HCT116 (cell line): Measurements from ENCODE around the gene SPOPL. TPM values are rescaled to one million over a fixed set of nuclear protein-coding genes. Genes with fewer than 3 reads are reported as not detected.

ENCODE experiments used
- ATAC-seq: fragments of 200-7000 bp; cut with Tn5 transposase; 2 replicates; pipeline ENCODE4 v1.9.1; 2020; ENCODE audit warnings: mild to moderate bottlenecking, moderate library complexity
- Bru-seq: library from RNA; stranded (reverse); fragments of 400-500 nt; gene quantifications from one replicate; lab custom pipeline; 2021; lab: Mats Ljungman, UMichigan
- BruChase-seq, 2 experiments: library from RNA; stranded (reverse); fragments of 400-500 nt; gene quantifications; one replicate each; lab custom pipeline; 2021; lab: Mats Ljungman, UMichigan
- BruUV-seq: library from RNA; stranded (reverse); fragments of 400-500 nt; replicated peaks from 2 replicates; lab custom pipeline; 2021; lab: Mats Ljungman, UMichigan
- CTCF ChIA-PET: fragments of 300-600 bp; sonication (Branson Sonifier 250); formaldehyde crosslinking; loops from one replicate; lab custom pipeline; 2021; ENCODE audit warnings: antibody characterized with exemption; lab: Charles Lee
- POLR2A ChIA-PET: fragments of 300-600, 350-600 bp; sonication (Branson Sonifier 250); formaldehyde crosslinking; loops from one replicate; lab custom pipeline; 2021; ENCODE audit warnings: antibody characterized with exemption; lab: Charles Lee
- RAD21 ChIA-PET, 2 experiments: fragments of 300-600 bp; sonication (Branson Sonifier 250); formaldehyde crosslinking; loops; one replicate each; lab custom pipeline; 2023; ENCODE audit warnings: low total read pairs in 2 of 2; ENCODE audit not compliant: uncharacterized antibody in 2 of 2, unreplicated experiment in 2 of 2, low non-redundant PET in 1 of 2; lab: Charles Lee
- DNase-seq: peaks from one replicate; pipeline ENCODE4 v3.0.0-alpha.2; 2010; ENCODE audit warnings: low read depth, low spot score
- H2AFZ ChIP-seq: fragments of 200-600 bp; shearing (Covaris generic), sonication (generic); 2 replicates; pipeline ENCODE4 v1.6.1; 2017; ENCODE audit warnings: low read depth, mixed run types, mixed read lengths, antibody characterized with exemption, low read length; ENCODE audit not compliant: poor library complexity, severe bottlenecking
- H3K27ac ChIP-seq: 2 replicates; pipeline ENCODE4 v1.5.1; 2012; ENCODE audit warnings: low read depth, low read length
- H3K27me3 ChIP-seq: fragments of 200-600 bp; sonication (generic); 2 replicates; pipeline ENCODE4 v1.6.1; 2016; ENCODE audit warnings: mixed run types, low read length, mixed read lengths; ENCODE audit not compliant: insufficient read depth
- H3K36me3 ChIP-seq, 2 experiments: fragments of 200-500 bp in 1 of 2; fragments of 200-600 bp in 1 of 2; sonication (Bioruptor generic) in 1 of 2; sonication (generic) in 1 of 2; 2 replicates each; pipeline versions ENCODE4 v1.5.1 to v1.6.1; 2014 to 2016; ENCODE audit warnings: low read length in 2 of 2, inconsistent platforms in 1 of 2, mixed read lengths in 1 of 2, mixed run types in 1 of 2; ENCODE audit not compliant: insufficient read depth in 2 of 2, control insufficient read depth in 1 of 2
- H3K4me1 ChIP-seq, 2 experiments: fragments of 200-600 bp in 1 of 2; sonication (generic) in 1 of 2; 2 replicates each; pipeline versions ENCODE4 v1.5.1 to v1.6.1; 2012 to 2017; ENCODE audit warnings: low read length in 2 of 2, inconsistent platforms in 1 of 2, mild to moderate bottlenecking in 1 of 2, mixed read lengths in 1 of 2, mixed run types in 1 of 2, moderate library complexity in 1 of 2; ENCODE audit not compliant: insufficient read depth in 2 of 2, control insufficient read depth in 1 of 2
- H3K4me2 ChIP-seq: fragments of 200-600 bp; sonication (generic); 2 replicates; pipeline ENCODE4 v1.6.1; 2017; ENCODE audit warnings: mixed run types, low read length, mixed read lengths
- H3K4me3 ChIP-seq, 2 experiments: fragments of 200-600 bp in 1 of 2; sonication (generic) in 1 of 2; replicated peaks in 1 of 2; 2 replicates each; pipeline ENCODE4 v1.5.1; 2011 to 2016; ENCODE audit warnings: low read length in 2 of 2, control low read depth in 1 of 2, low read depth in 1 of 2, mild to moderate bottlenecking in 1 of 2, mixed read lengths in 1 of 2, mixed run types in 1 of 2
- H3K79me2 ChIP-seq: fragments of 200-600 bp; sonication (generic); 2 replicates; pipeline ENCODE4 v1.6.1; 2017; ENCODE audit warnings: mild to moderate bottlenecking, mixed run types, low read length, moderate library complexity, mixed read lengths; ENCODE audit not compliant: insufficient read depth
- H3K9ac ChIP-seq: fragments of 200-600 bp; sonication (generic); 2 replicates; pipeline ENCODE4 v1.6.1; 2016; ENCODE audit warnings: low read length, mixed read lengths
- H3K9me2 ChIP-seq: fragments of 200-600 bp; sonication (generic), shearing (Covaris generic); 2 replicates; pipeline ENCODE4 v1.6.1; 2017; ENCODE audit warnings: mixed run types, mild to moderate bottlenecking, moderate library complexity; ENCODE audit not compliant: insufficient read depth
- H3K9me3 ChIP-seq, 2 experiments: fragments of 200-500 bp in 1 of 2; fragments of 200-600 bp in 1 of 2; sonication (Bioruptor generic) in 1 of 2; sonication (generic) in 1 of 2; 2 replicates each; pipeline ENCODE4 v1.6.1; 2014 to 2017; ENCODE audit warnings: low read length in 2 of 2, mixed read lengths in 2 of 2, inconsistent platforms in 1 of 2, low read depth in 1 of 2, mild to moderate bottlenecking in 1 of 2, mixed run types in 1 of 2, moderate library complexity in 1 of 2; ENCODE audit not compliant: control insufficient read depth in 1 of 2, insufficient read depth in 1 of 2
- H4K20me1 ChIP-seq: fragments of 200-600 bp; sonication (generic), shearing (Covaris generic); 2 replicates; pipeline ENCODE4 v1.6.1; 2017; ENCODE audit warnings: mixed run types, mild to moderate bottlenecking, moderate library complexity; ENCODE audit not compliant: insufficient read depth
- CBX3 ChIP-seq: IDR thresholded peaks from 2 replicates; pipeline ENCODE4 v1.6.1; 2012; ENCODE audit warnings: low read depth
- CEBPB ChIP-seq: IDR thresholded peaks from 2 replicates; pipeline ENCODE4 v1.6.1; 2012; ENCODE audit warnings: low read depth
- EGR1 ChIP-seq: IDR thresholded peaks from 2 replicates; pipeline ENCODE4 v1.6.1; 2012; ENCODE audit warnings: low read depth
- EZH2 ChIP-seq: fragments of 200-600 bp; sonication (generic); IDR thresholded peaks from 2 replicates; pipeline ENCODE4 v1.6.1; 2017; ENCODE audit warnings: antibody characterized with exemption, mixed run types
- EZH2phosphoT487 ChIP-seq: fragments of 200-600 bp; IDR thresholded peaks from 2 replicates; pipeline ENCODE4 v1.6.1; 2018; ENCODE audit warnings: antibody characterized with exemption, borderline replicate concordance
- FOSL1 ChIP-seq: IDR thresholded peaks from 2 replicates; pipeline ENCODE4 v1.6.1; 2012; ENCODE audit warnings: low read depth
- JUND ChIP-seq: IDR thresholded peaks from 2 replicates; pipeline ENCODE4 v1.6.1; 2012
- POLR2A ChIP-seq: IDR thresholded peaks from 2 replicates; pipeline ENCODE4 v1.7.0; 2011; ENCODE audit warnings: borderline replicate concordance; ENCODE audit not compliant: insufficient read depth, insufficient read length; ENCODE audit errors: extremely low read depth
- POLR2AphosphoS5 ChIP-seq: IDR thresholded peaks from 2 replicates; pipeline ENCODE4 v1.6.1; 2011; ENCODE audit warnings: mild to moderate bottlenecking, low read depth, low read length, moderate library complexity
- RAD21 ChIP-seq: IDR thresholded peaks from 2 replicates; pipeline ENCODE4 v1.6.1; 2012; ENCODE audit warnings: low read depth, mild to moderate bottlenecking
- SIN3A ChIP-seq: IDR thresholded peaks from 2 replicates; pipeline ENCODE4 v1.6.1; 2012; ENCODE audit warnings: low read depth
- SP1 ChIP-seq: IDR thresholded peaks from 2 replicates; pipeline ENCODE4 v1.6.1; 2012; ENCODE audit warnings: low read depth
- SRF ChIP-seq: IDR thresholded peaks from 2 replicates; pipeline ENCODE4 v1.6.1; 2012; ENCODE audit warnings: low read depth
- TCF7L2 ChIP-seq: IDR thresholded peaks from 2 replicates; pipeline ENCODE4 v1.7.0; 2011; ENCODE audit warnings: borderline replicate concordance, inconsistent platforms; ENCODE audit not compliant: insufficient read depth, insufficient read length; ENCODE audit errors: extremely low read depth
- YY1 ChIP-seq: IDR thresholded peaks from 2 replicates; pipeline ENCODE4 v1.6.1; 2011; ENCODE audit warnings: low read length, low read depth, moderate library complexity, mild to moderate bottlenecking; ENCODE audit not compliant: insufficient replicate concordance; ENCODE audit errors: extremely low read depth
- ZNF274 ChIP-seq: fragments of 200-500 bp; sonication (Bioruptor generic); IDR thresholded peaks from 2 replicates; pipeline ENCODE4 v1.6.1; 2014; ENCODE audit warnings: mild to moderate bottlenecking, low read depth, low read length, inconsistent platforms
- intact Hi-C: fragments of 100-400 bp; cut with micrococcal nuclease; formaldehyde crosslinking; loops from 2 replicates; pipeline ENCODE4 v1.10.0; 2022
- long read RNA-seq: library from polyadenylated mRNA; unstranded; transcript quantifications from one replicate; pipeline ENCODE4 v2.0.0, GENCODE V29; 2021; ENCODE audit not compliant: unreplicated experiment
- polyA plus RNA-seq: library from polyadenylated mRNA; unstranded; fragments of >200 nt; gene quantifications from 2 replicates; pipeline ENCODE4 v1.2.1, GENCODE V29; 2012; ENCODE audit warnings: missing spikeins
- total RNA-seq: library from RNA; stranded (reverse); gene quantifications from one replicate; pipeline ENCODE4 v1.2.1, GENCODE V29; 2021; ENCODE audit not compliant: unreplicated experiment
- TF ChIP-seq, protein P1 (sequence below): IDR thresholded peaks from 2 replicates; pipeline ENCODE4 v1.6.1; 2012
- TF ChIP-seq, protein P2 (sequence below): IDR thresholded peaks from 2 replicates; pipeline ENCODE4 v1.6.1; 2012; ENCODE audit warnings: low read depth
- TF ChIP-seq, protein P3 (sequence below): IDR thresholded peaks from 2 replicates; pipeline ENCODE4 v1.6.1; 2011; ENCODE audit warnings: mild to moderate bottlenecking, low read length, moderate library complexity; ENCODE audit not compliant: insufficient replicate concordance; ENCODE audit errors: extremely low read depth
- TF ChIP-seq, protein P4 (sequence below): IDR thresholded peaks from 2 replicates; pipeline ENCODE4 v1.6.1; 2012

Gene SPOPL
- total RNA-seq, result 48.3 TPM
- 17.0 and 18.1 TPM in 2 replicates for polyA plus RNA-seq
- Bru-seq, nascent RNA, result percentile 92 among the genes with signal in this experiment
- BruChase-seq, experiment 1, labeled RNA remaining after a 6-hour chase, result percentile 92 among the genes with signal in this experiment
- BruChase-seq, experiment 2, labeled RNA remaining after a 2-hour chase, result percentile 87 among the genes with signal in this experiment
- long read RNA-seq, full-length matches to known transcripts, result 37 of 57 reads
- long read RNA-seq, partial matches to known transcripts, result 3 of 57 reads
- long read RNA-seq, other reads (novel, unspliced or antisense), result 17 of 57 reads

DNA sequence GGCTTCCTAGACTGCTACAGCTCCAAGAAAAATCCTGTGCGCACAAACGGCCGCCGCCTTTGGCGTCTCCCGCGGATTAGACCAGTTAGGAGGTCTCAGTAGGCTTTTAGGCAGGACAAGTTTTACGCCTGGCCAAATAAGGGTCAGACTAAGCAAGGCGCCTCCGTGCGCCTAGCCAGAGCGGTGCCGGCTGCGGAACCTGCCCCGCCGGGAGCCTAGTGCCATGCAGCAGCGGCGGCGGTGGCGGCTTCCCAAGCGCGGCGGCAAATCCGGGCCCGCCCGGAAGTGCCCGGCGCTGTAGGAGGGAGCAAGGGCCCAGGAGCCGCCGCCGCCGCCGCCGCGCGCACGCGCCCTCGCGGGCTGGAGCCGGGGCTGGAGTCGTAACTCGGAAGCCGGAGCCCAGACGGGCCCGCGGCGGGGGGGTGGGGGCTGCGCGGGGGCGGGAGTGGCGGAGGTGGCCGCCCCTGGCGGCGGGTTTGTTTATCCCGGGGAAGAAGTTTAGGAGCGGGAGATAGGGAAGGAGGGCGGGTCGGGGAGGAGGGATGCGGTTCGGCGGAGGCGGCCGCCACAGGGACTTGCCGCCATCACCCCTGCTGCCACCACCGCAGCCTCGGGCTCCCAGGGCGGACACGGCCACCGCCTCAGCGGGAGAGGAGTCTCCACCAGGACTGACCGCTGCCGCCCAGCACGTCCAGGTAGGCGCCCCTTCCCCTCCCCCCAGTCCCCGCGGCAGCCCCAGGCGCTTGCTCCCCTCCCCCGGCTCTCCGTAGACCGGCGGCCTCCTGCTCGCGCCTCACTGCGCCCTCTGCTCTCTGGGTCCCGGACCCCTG is at the start of gene SPOPL:
SPOPL (plus strand) TSS at position 346 of the 830 bp plus-strand sequence. CDS start 48,447 bp downstream, outside the sequence.
- peak; percentile 93 for ATAC-seq
- peak within 1 kb of the TSS; percentile 76 for H3K27ac ChIP-seq
- RAD21 ChIA-PET, result no interaction called here
- peak within 1 kb of the TSS; percentile 59 for H2AFZ ChIP-seq
- no peaks in the 10 kb centered on the region for H3K9me2 ChIP-seq
- H3K4me2 ChIP-seq, result peak within 1 kb of the TSS; percentile 96
- H3K4me3 ChIP-seq, result peak within 1 kb of the TSS; percentile 72 to 83
- H3K79me2 ChIP-seq, result peaks cover 52% of the 10 kb centered on the region
- DNase-seq, result peak; percentile 77
- peaks cover 13 to 32% of the 10 kb centered on the region in 2 experiments; a peak in 3 of 4 replicates for H3K4me1 ChIP-seq
- no peaks in the 10 kb centered on the region for H3K9me3 ChIP-seq
- CTCF ChIA-PET, result no interaction called here
- POLR2A ChIA-PET, result interaction anchor here (1.0 to 1.4 kb wide), 3 partner anchors 9 to 27 kb away, joined by 3 to 6 read pairs (median 3); no protein-coding TSS in a partner anchor
- BruUV-seq, result no TSS peak
- H3K9ac ChIP-seq, result peak within 1 kb of the TSS; percentile 82
- intact Hi-C loops, result loop anchor here (5.0 kb wide), 1 partner anchor 79 kb away; no protein-coding TSS in a partner anchor
- H4K20me1 ChIP-seq, result no peaks in the 10 kb centered on the region; the same call in 1 of the 2 replicates
- H3K27me3 ChIP-seq, result no peaks in the 10 kb centered on the region
- no peaks in the 10 kb centered on the region for H3K36me3 ChIP-seq
- TF ChIP-seq ZNF274 (no peak), EZH2phosphoT487 (no peak), EGR1 (peak; percentile 67), SP1 (no peak), POLR2AphosphoS5 (peak; percentile 94), CEBPB (no peak), POLR2A (peak; percentile 88), TCF7L2 (peak; percentile 39), EZH2 (no peak), YY1 (peak; percentile 51), RAD21 (no peak), SIN3A (peak; percentile 79), SRF (peak; percentile 17; the same call in 1 of the 2 replicates), FOSL1 (no peak; the same call in 1 of the 2 replicates), JUND (no peak), CBX3 (no peak; the same call in 1 of the 2 replicates)
- TF ChIP-seq, protein P1, sequence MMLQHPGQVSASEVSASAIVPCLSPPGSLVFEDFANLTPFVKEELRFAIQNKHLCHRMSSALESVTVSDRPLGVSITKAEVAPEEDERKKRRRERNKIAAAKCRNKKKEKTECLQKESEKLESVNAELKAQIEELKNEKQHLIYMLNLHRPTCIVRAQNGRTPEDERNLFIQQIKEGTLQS, result no peak
- TF ChIP-seq, protein P2, sequence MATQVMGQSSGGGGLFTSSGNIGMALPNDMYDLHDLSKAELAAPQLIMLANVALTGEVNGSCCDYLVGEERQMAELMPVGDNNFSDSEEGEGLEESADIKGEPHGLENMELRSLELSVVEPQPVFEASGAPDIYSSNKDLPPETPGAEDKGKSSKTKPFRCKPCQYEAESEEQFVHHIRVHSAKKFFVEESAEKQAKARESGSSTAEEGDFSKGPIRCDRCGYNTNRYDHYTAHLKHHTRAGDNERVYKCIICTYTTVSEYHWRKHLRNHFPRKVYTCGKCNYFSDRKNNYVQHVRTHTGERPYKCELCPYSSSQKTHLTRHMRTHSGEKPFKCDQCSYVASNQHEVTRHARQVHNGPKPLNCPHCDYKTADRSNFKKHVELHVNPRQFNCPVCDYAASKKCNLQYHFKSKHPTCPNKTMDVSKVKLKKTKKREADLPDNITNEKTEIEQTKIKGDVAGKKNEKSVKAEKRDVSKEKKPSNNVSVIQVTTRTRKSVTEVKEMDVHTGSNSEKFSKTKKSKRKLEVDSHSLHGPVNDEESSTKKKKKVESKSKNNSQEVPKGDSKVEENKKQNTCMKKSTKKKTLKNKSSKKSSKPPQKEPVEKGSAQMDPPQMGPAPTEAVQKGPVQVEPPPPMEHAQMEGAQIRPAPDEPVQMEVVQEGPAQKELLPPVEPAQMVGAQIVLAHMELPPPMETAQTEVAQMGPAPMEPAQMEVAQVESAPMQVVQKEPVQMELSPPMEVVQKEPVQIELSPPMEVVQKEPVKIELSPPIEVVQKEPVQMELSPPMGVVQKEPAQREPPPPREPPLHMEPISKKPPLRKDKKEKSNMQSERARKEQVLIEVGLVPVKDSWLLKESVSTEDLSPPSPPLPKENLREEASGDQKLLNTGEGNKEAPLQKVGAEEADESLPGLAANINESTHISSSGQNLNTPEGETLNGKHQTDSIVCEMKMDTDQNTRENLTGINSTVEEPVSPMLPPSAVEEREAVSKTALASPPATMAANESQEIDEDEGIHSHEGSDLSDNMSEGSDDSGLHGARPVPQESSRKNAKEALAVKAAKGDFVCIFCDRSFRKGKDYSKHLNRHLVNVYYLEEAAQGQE, result no peak
- TF ChIP-seq, protein P3, sequence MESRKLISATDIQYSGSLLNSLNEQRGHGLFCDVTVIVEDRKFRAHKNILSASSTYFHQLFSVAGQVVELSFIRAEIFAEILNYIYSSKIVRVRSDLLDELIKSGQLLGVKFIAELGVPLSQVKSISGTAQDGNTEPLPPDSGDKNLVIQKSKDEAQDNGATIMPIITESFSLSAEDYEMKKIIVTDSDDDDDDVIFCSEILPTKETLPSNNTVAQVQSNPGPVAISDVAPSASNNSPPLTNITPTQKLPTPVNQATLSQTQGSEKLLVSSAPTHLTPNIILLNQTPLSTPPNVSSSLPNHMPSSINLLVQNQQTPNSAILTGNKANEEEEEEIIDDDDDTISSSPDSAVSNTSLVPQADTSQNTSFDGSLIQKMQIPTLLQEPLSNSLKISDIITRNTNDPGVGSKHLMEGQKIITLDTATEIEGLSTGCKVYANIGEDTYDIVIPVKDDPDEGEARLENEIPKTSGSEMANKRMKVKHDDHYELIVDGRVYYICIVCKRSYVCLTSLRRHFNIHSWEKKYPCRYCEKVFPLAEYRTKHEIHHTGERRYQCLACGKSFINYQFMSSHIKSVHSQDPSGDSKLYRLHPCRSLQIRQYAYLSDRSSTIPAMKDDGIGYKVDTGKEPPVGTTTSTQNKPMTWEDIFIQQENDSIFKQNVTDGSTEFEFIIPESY, result no peak
- TF ChIP-seq, protein P4, sequence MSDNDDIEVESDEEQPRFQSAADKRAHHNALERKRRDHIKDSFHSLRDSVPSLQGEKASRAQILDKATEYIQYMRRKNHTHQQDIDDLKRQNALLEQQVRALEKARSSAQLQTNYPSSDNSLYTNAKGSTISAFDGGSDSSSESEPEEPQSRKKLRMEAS, result peak; percentile 93
